Measurements from ENCODE around the gene ARMH3. TPM values are rescaled to one million over a fixed set of nuclear protein-coding genes. Genes with fewer than 3 reads are reported as not detected.
A peak's percentile ranks its signal among the peaks of the same experiment; 100 is the strongest.

ARMH3 gene
- total and polyA plus RNA-seq, 10 of the 15 experiments (the other 5 are each of a cell fraction or from before 2014, with no cell fraction given): 13.0 to 33.0 (median 16.4) TPM

- TF ChIP-seq ATF7 (IDR thresholded peaks at IDR 0.05; ENCODE audit: low read depth): peak; percentile 70
- TF ChIP-seq CHD4 (IDR thresholded peaks at IDR 0.05): no peak
- TF ChIP-seq NFYB (IDR thresholded peaks at IDR 0.05; ENCODE audit: insufficient read depth, low read depth, low read length): no peak
- no peak for TF ChIP-seq POU2F2 (IDR thresholded peaks at IDR 0.05; ENCODE audit: borderline replicate concordance, low read depth, low read length)
These were observed 226.2 kb downstream of the ARMH3 start (continued) for GRCh38 chr10:101829561-101830315.

DNA sequence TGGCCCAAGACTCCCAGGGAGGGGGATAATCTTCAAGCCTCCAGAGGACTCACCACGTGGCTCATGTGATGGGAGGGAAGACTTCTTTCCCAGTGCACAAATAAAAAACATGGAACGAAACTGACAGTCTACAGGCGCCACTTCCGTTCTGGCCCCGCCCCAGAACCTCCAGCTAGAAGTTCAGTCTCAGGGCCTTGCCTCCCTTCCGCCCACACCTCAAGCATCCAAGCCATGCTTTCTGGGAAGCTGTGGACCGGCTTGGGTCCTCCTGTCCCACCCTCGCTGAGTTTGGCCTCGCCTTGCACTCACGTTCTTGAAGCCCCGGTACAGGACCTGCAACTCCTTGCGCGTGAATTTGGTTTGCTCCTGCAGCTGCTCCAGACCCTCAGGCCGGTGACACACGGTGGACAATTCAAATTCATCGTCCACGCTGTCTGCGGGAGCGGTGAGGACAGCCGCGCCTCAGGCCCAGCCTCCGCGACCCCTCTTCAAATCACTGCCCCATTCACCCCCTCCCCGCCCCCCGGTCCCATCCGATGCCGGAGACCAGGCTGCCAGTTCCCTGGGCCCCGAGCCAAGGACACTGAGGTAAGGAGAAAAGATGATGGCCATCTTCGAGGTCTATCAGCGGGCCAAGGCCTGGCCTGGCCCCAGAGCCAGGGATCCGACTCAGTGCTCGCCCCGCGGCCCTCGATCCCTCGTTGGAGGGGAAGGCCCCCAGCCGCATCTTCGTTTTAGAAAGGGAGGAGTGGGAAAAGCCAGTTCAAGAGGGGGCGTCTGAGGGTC lies 227.0 kb downstream of the ARMH3 start:
- Histone ChIP-seq H3K9me3 (replicated peaks; ENCODE audit: control insufficient read depth, insufficient read depth, low read length) (no peaks in the 10 kb centered on the region), H3K4me1 (ENCODE audit: control insufficient read depth, insufficient read depth, low read length) (peaks cover 19% of the 10 kb centered on the region), H3K27me3 (replicated peaks in 1 of 2; ENCODE audit: control insufficient read depth in 2 of 2, insufficient read depth in 2 of 2, low read length in 1 of 2) (no peaks in the 10 kb centered on the region), H4K20me1 (ENCODE audit: control insufficient read depth, insufficient read depth) (no peaks in the 10 kb centered on the region), H3K27ac (ENCODE audit: control insufficient read depth, insufficient read depth) (no peak overlapping the region), H3K36me3 (ENCODE audit: control insufficient read depth in 2 of 2, insufficient read depth in 2 of 2, low read length in 1 of 2) (peaks cover 0 to 4% of the 10 kb centered on the region in 2 experiments; a peak in 1 of 4 replicates), H3K79me2 (ENCODE audit: control insufficient read depth, insufficient read depth, low read length) (no peaks in the 10 kb centered on the region), H3K9ac (ENCODE audit: control insufficient read depth, insufficient read depth, low read length) (no peak overlapping the region), H3K4me2 (ENCODE audit: control insufficient read depth, insufficient read depth) (peak overlapping the region; percentile 85; the same call in 1 of the 2 replicates), H2AFZ (ENCODE audit: control insufficient read depth, low read depth, low read length) (no peak overlapping the region), H3K4me3 (no peak overlapping the region)
- CTCF ChIA-PET: no interaction called here
- FAIRE-seq (no peak), ATAC-seq (no peak), DNase-seq (ENCODE audit: low read depth, low spot score) (no peak)
- in situ Hi-C loops (cut with MboI) (no loop called here), intact Hi-C loops (cut with micrococcal nuclease; ENCODE audit: unreplicated experiment) (no loop called here)
- TF ChIP-seq, protein P1, sequence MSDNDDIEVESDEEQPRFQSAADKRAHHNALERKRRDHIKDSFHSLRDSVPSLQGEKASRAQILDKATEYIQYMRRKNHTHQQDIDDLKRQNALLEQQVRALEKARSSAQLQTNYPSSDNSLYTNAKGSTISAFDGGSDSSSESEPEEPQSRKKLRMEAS (IDR thresholded peaks at IDR 0.05; ENCODE audit: low read depth, low read length): no peak
- SMC1A ChIA-PET (ENCODE audit: uncharacterized antibody, unreplicated experiment): interaction anchor here (0.6 to 2.2 kb wide), 6 partner anchors 10 to 226 kb away, joined by 3 to 13 read pairs (median 4); partner anchors contain the start of gene OGA
- BruUV-seq (replicated peaks): no TSS peak
- RAD21 ChIA-PET (ENCODE audit: unreplicated experiment): interaction anchor here (0.7 to 1.5 kb wide), 7 partner anchors 10 to 180 kb away, joined by 3 to 15 read pairs (median 5); partner anchors contain the start of gene OGA
- POLR2A ChIA-PET: interaction anchor here (0.5 to 4.5 kb wide), 3 partner anchors 9 to 12 kb away, joined by 3 to 33 read pairs (median 5); partner anchors contain the start of gene OGA
- 73% methylated on average over 38 of the region's 39 CpGs for WGBS (ENCODE audit: insufficient coverage, insufficient replicate concordance, low lambda C conversion rate, missing lambda C conversion rate)
